H1 (cell line): ENCODE results near the gene OS9. TPM values are rescaled to one million over a fixed set of nuclear protein-coding genes. Genes with fewer than 3 reads are reported as not detected.

Experiments used
- CTCF ChIA-PET: fragments of 300-600 bp; sonication (Branson Sonifier 250); formaldehyde crosslinking; loops from one replicate; lab custom pipeline; 2021; ENCODE audit not compliant: partially characterized antibody; lab: Charles Lee
- POLR2A ChIA-PET: fragments of 300-600 bp; sonication (Branson Sonifier 250); formaldehyde crosslinking; loops from one replicate; lab custom pipeline; 2021; ENCODE audit warnings: inconsistent platforms; ENCODE audit not compliant: partially characterized antibody; lab: Charles Lee
- DNase-seq, 2 experiments: peaks; one replicate each; pipeline versions ENCODE4 v3.0.0 to v3.0.0-alpha.2; 2010 to 2022; ENCODE audit warnings: low spot score in 2 of 2, low read depth in 1 of 2, mixed read lengths in 1 of 2
- FAIRE-seq: peaks from 2 replicates; lab custom pipeline; 2011; peaks lifted over from hg19 to GRCh38; lab: Jason Lieb, UNC
- H2AFZ ChIP-seq: 2 replicates; pipeline ENCODE4 v1.8.1; 2012; ENCODE audit warnings: low read length, inconsistent platforms
- H2AK5ac ChIP-seq: 2 replicates; pipeline ENCODE4 v1.6.1; 2013; ENCODE audit warnings: low read depth, low read length
- H2BK120ac ChIP-seq: replicated peaks from 2 replicates; pipeline ENCODE3; 2013; ENCODE audit warnings: low read depth, low read length, inconsistent platforms
- H2BK12ac ChIP-seq: 2 replicates; pipeline ENCODE4 v1.6.1; 2013; ENCODE audit warnings: low read depth, low read length
- H2BK15ac ChIP-seq: 2 replicates; pipeline ENCODE4 v1.6.1; 2013; ENCODE audit warnings: low read length
- H2BK20ac ChIP-seq: 2 replicates; pipeline ENCODE4 v1.6.1; 2013; ENCODE audit warnings: low read length
- H2BK5ac ChIP-seq: 2 replicates; pipeline ENCODE4 v1.6.1; 2013; ENCODE audit warnings: low read depth, low read length
- H3K14ac ChIP-seq: 2 replicates; pipeline ENCODE4 v1.6.1; 2013; ENCODE audit warnings: inconsistent platforms; ENCODE audit not compliant: insufficient read length
- H3K18ac ChIP-seq: 2 replicates; pipeline ENCODE4 v1.6.1; 2013; ENCODE audit warnings: low read length; ENCODE audit errors: extremely low read depth
- H3K23ac ChIP-seq: 2 replicates; pipeline ENCODE4 v1.6.1; 2013; ENCODE audit warnings: inconsistent platforms; ENCODE audit not compliant: insufficient read length
- H3K23me2 ChIP-seq: 2 replicates; pipeline ENCODE4 v1.6.1; 2013; ENCODE audit warnings: low read depth, low read length
- H3K27ac ChIP-seq: 2 replicates; pipeline ENCODE4 v1.6.1; 2011; ENCODE audit warnings: low read depth, low read length, inconsistent platforms
- H3K27me3 ChIP-seq, 4 experiments: replicated peaks in 1 of 4; 1 replicate in 1 of 4; 2 replicates in 3 of 4; pipeline versions ENCODE4 v1.6.1 to v1.8.1; 2011 to 2013; ENCODE audit warnings: low read length in 3 of 4, mild to moderate bottlenecking in 3 of 4, inconsistent platforms in 2 of 4, mixed read lengths in 2 of 4, moderate library complexity in 1 of 4; ENCODE audit not compliant: control insufficient read depth in 3 of 4, insufficient read depth in 3 of 4; ENCODE audit errors: extremely low read depth in 1 of 4
- H3K36me3 ChIP-seq, 4 experiments: 2 replicates each; pipeline versions ENCODE4 v1.6.1 to v1.8.1; 2011 to 2013; ENCODE audit warnings: mild to moderate bottlenecking in 4 of 4, low read length in 3 of 4, moderate library complexity in 2 of 4, control low read depth in 1 of 4, inconsistent platforms in 1 of 4; ENCODE audit not compliant: insufficient read depth in 4 of 4, control insufficient read depth in 2 of 4
- H3K4ac ChIP-seq: replicated peaks from 2 replicates; pipeline ENCODE3; 2013; ENCODE audit warnings: low read length, low read depth, mixed read lengths, inconsistent platforms; ENCODE audit not compliant: insufficient read length
- H3K4me1 ChIP-seq, 4 experiments: replicated peaks in 1 of 4; 1 replicate in 1 of 4; 2 replicates in 3 of 4; pipeline versions ENCODE4 v1.6.1 to v1.8.1; 2011 to 2013; ENCODE audit warnings: low read length in 3 of 4, inconsistent platforms in 2 of 4, mixed read lengths in 1 of 4; ENCODE audit not compliant: insufficient read depth in 4 of 4, control insufficient read depth in 3 of 4
- H3K4me2 ChIP-seq, 2 experiments: 2 replicates each; pipeline versions ENCODE4 v1.6.1 to v1.8.1; 2011 to 2013; ENCODE audit warnings: low read depth in 2 of 2, low read length in 2 of 2, control low read depth in 1 of 2, inconsistent platforms in 1 of 2, mild to moderate bottlenecking in 1 of 2; ENCODE audit not compliant: insufficient read depth in 1 of 2
- H3K4me3 ChIP-seq, 4 experiments: fragments of 200-600, 300-600 bp in 1 of 4; sonication (generic), shearing (Covaris generic), sonication (Bioruptor Twin) in 1 of 4; 2 replicates each; pipeline versions ENCODE4 v1.5.1 to v1.8.1; 2011 to 2016; ENCODE audit warnings: low read length in 4 of 4, low read depth in 3 of 4, control low read depth in 2 of 4, inconsistent platforms in 2 of 4, mild to moderate bottlenecking in 2 of 4, mixed read lengths in 1 of 4, moderate library complexity in 1 of 4; ENCODE audit not compliant: insufficient read depth in 2 of 4; ENCODE audit errors: extremely low read depth in 1 of 4
- H3K56ac ChIP-seq: replicated peaks from 2 replicates; pipeline ENCODE3; 2013; ENCODE audit warnings: low read depth, mild to moderate bottlenecking, mixed read lengths, low read length, inconsistent platforms; ENCODE audit not compliant: insufficient read length
- H3K79me1 ChIP-seq: 2 replicates; pipeline ENCODE4 v1.6.1; 2013; ENCODE audit warnings: low read depth, low read length, control low read depth
- H3K79me2 ChIP-seq, 2 experiments: 2 replicates each; pipeline versions ENCODE4 v1.6.1 to v1.8.1; 2012 to 2013; ENCODE audit warnings: low read length in 2 of 2, mild to moderate bottlenecking in 2 of 2, inconsistent platforms in 1 of 2; ENCODE audit not compliant: insufficient read depth in 2 of 2, control insufficient read depth in 1 of 2
- H3K9ac ChIP-seq, 4 experiments: replicated peaks in 1 of 4; 1 replicate in 1 of 4; 2 replicates in 3 of 4; pipeline versions ENCODE4 v1.6.1 to v1.8.1; 2011 to 2013; ENCODE audit warnings: low read depth in 3 of 4, low read length in 3 of 4, control low read depth in 2 of 4, mild to moderate bottlenecking in 2 of 4, moderate library complexity in 2 of 4, inconsistent platforms in 1 of 4; ENCODE audit errors: extremely low read depth in 1 of 4
- H3K9me3 ChIP-seq, 2 experiments: 2 replicates each; pipeline versions ENCODE4 v1.6.1 to v1.8.1; 2012 to 2013; ENCODE audit warnings: mild to moderate bottlenecking in 2 of 2, moderate library complexity in 2 of 2, control low read depth in 1 of 2, inconsistent platforms in 1 of 2, low read depth in 1 of 2, low read length in 1 of 2, mixed read lengths in 1 of 2; ENCODE audit not compliant: insufficient read depth in 2 of 2
- H4K20me1 ChIP-seq, 2 experiments: replicated peaks in 1 of 2; 2 replicates each; pipeline versions ENCODE3 to v1.8.1; 2011 to 2013; ENCODE audit warnings: inconsistent platforms in 2 of 2, low read length in 2 of 2, mild to moderate bottlenecking in 1 of 2; ENCODE audit not compliant: insufficient read depth in 2 of 2, control insufficient read depth in 1 of 2
- H4K5ac ChIP-seq: 2 replicates; pipeline ENCODE4 v1.6.1; 2013; ENCODE audit warnings: low read length, low read depth, mixed read lengths, inconsistent platforms; ENCODE audit not compliant: insufficient read length
- H4K8ac ChIP-seq: 2 replicates; pipeline ENCODE4 v1.8.0; 2013; ENCODE audit warnings: mild to moderate bottlenecking, moderate library complexity, low read length, inconsistent platforms; ENCODE audit not compliant: insufficient read depth; ENCODE audit errors: extremely low read depth
- H4K91ac ChIP-seq: replicated peaks from 2 replicates; pipeline ENCODE3; 2013; ENCODE audit warnings: low read length, mixed read lengths, inconsistent platforms; ENCODE audit not compliant: insufficient read length
- BACH1 ChIP-seq: IDR thresholded peaks from 2 replicates; pipeline ENCODE4 v1.6.1; 2012; ENCODE audit warnings: low read length, improper control_type of control experiment
- BCL11A ChIP-seq, 2 experiments: IDR thresholded peaks; one replicate each; pipeline ENCODE4 v1.6.1; 2011; ENCODE audit warnings: low read depth in 2 of 2, low read length in 2 of 2, mild to moderate bottlenecking in 2 of 2
- CREB1 ChIP-seq: IDR thresholded peaks from 2 replicates; pipeline ENCODE4 v1.6.1; 2012; ENCODE audit warnings: inconsistent platforms
- EGR1 ChIP-seq: IDR thresholded peaks from 2 replicates; pipeline ENCODE4 v1.6.1; 2011; ENCODE audit warnings: low read depth, low read length, borderline replicate concordance
- GABPA ChIP-seq: IDR thresholded peaks from 2 replicates; pipeline ENCODE4 v1.6.1; 2011; ENCODE audit warnings: mild to moderate bottlenecking, low read length, moderate library complexity, borderline replicate concordance; ENCODE audit not compliant: insufficient read depth
- JUN ChIP-seq: IDR thresholded peaks from 2 replicates; pipeline ENCODE4 v1.6.1; 2011; ENCODE audit warnings: low read depth, mild to moderate bottlenecking, improper control_type of control experiment, low read length
- KDM4A ChIP-seq: IDR thresholded peaks from one replicate; pipeline ENCODE4 v1.7.1; 2012; ENCODE audit warnings: low read depth, mild to moderate bottlenecking, moderate library complexity, low read length, inconsistent platforms; ENCODE audit not compliant: severe bottlenecking
- MAX ChIP-seq: IDR thresholded peaks from 2 replicates; pipeline ENCODE4 v1.6.1; 2012; ENCODE audit warnings: inconsistent platforms
- SIRT6 ChIP-seq: IDR thresholded peaks from one replicate; pipeline ENCODE4 v1.7.1; 2012; ENCODE audit warnings: low read length, inconsistent platforms
- TAF1 ChIP-seq: IDR thresholded peaks from 2 replicates; pipeline ENCODE4 v1.6.1; 2011; ENCODE audit warnings: mild to moderate bottlenecking, low read depth, low read length
- TAF7 ChIP-seq: optimal IDR thresholded peaks from 2 replicates; pipeline ENCODE3; 2011; ENCODE audit warnings: low read depth, mild to moderate bottlenecking, inconsistent platforms, low read length, moderate library complexity, borderline replicate concordance
- WGBS, 2 experiments: shearing (Covaris generic) in 1 of 2; methylation state at CpG; one replicate each; pipeline versions ENCODE4 v1.1.6 to v1.1.7; 2013 to 2015; ENCODE audit warnings: low lambda C conversion rate in 2 of 2, mixed read lengths in 2 of 2, inconsistent platforms in 1 of 2, low coverage in 1 of 2, missing lambda C conversion rate in 1 of 2; ENCODE audit not compliant: insufficient replicate concordance in 2 of 2, insufficient coverage in 1 of 2, insufficient read length in 1 of 2; ENCODE audit errors: extremely low coverage in 1 of 2, missing lambda C conversion rate in 1 of 2; 5-methylcytosine and 5-hydroxymethylcytosine counted together
- polyA plus RNA-seq, 7 experiments: library from polyadenylated mRNA; depleted of rRNA in 3 of 7; stranded (reverse) in 5 of 7; unstranded in 2 of 7; fragments of >200 nt in 5 of 7; fragments of 200-250 nt in 2 of 7; gene quantifications; 1 replicate in 5 of 7; 2 replicates in 1 of 7; 4 replicates in 1 of 7; pipeline versions ENCODE4 v1.2.1 to v1.2.3, GENCODE V29; 2011 to 2013; ENCODE audit warnings: missing spikeins in 2 of 7, mixed read lengths in 2 of 7
- total RNA-seq: library from RNA; stranded (reverse); fragmentation: NEBNext Ultra II Directional; extraction: Animal tissue kit (Norgen Biotek cat#: 25700); gene quantifications from 2 replicates; pipeline ENCODE4 v1.2.1, GENCODE V29; 2021

Gene OS9
- total and polyA plus RNA-seq, 2 of the 8 experiments (the other 6 are each of a cell fraction or from before 2014, with no cell fraction given) = 71.0 to 108 TPM

GRCh38 chr12:57707250-57707649, 13.3 kb downstream of the OS9 start:
- Histone ChIP-seq H3K4me1 (no peaks in the 10 kb centered on the region), H3K9me3 (no peaks in the 10 kb centered on the region), H4K8ac (no peak overlapping the region), H3K36me3 (no peaks in the 10 kb centered on the region; a peak in 1 of 8 replicates), H3K79me2 (no peaks in the 10 kb centered on the region), H3K23me2 (no peaks in the 10 kb centered on the region), H2AK5ac (no peak overlapping the region), H4K91ac (no peak overlapping the region), H2BK15ac (no peak overlapping the region), H3K27ac (no peak overlapping the region), H3K9ac (no peak overlapping the region), H2AFZ (no peak overlapping the region), H4K5ac (no peak overlapping the region), H2BK20ac (no peak overlapping the region), H2BK5ac (no peak overlapping the region), H2BK120ac (no peak overlapping the region), H3K4me2 (no peak overlapping the region), H3K14ac (no peak overlapping the region), H4K20me1 (peaks cover 0 to 1% of the 10 kb centered on the region in 2 experiments), H3K79me1 (no peaks in the 10 kb centered on the region), H3K23ac (no peak overlapping the region), H2BK12ac (no peak overlapping the region), H3K4ac (no peak overlapping the region), H3K27me3 (no peaks in the 10 kb centered on the region), H3K56ac (no peak overlapping the region), H3K18ac (no peak overlapping the region), H3K4me3 (no peak overlapping the region)
- POLR2A ChIA-PET = interaction anchor here (0.8 kb wide), 1 partner anchor 9 kb away, joined by 3 read pairs; no protein-coding TSS in a partner anchor
- FAIRE-seq = no peak
- CTCF ChIA-PET = interaction anchor here (0.6 to 2.1 kb wide), 4 partner anchors 13 to 309 kb away, joined by 3 to 6 read pairs (median 4); no protein-coding TSS in a partner anchor
- DNase-seq = no peak
- WGBS, 2 experiments = 77% methylated on average over 3 of the region's 3 CpGs; no CpG with 5 or more reads in 1 of the 2 experiments
- no peak for TF ChIP-seq TAF1
- TF ChIP-seq EGR1 = no peak
- TF ChIP-seq BACH1 = no peak
- TF ChIP-seq JUN = no peak
- TF ChIP-seq GABPA = no peak
- TF ChIP-seq KDM4A = no peak
- no peak for TF ChIP-seq CREB1
- no peak for TF ChIP-seq SIRT6
- no peak for TF ChIP-seq TAF7
- no peak for TF ChIP-seq MAX
- TF ChIP-seq BCL11A (IDR thresholded peaks at IDR 0.05; ENCODE audit: low read depth in 2 of 2, low read length in 2 of 2) = no peak
